A549 treated with Mapracorat at 1 μM for 4 hours (cell line): Measurements from ENCODE around the gene KATNA1. TPM values are rescaled to one million over a fixed set of nuclear protein-coding genes. Genes with fewer than 3 reads are reported as not detected.

Experiments
- total RNA-seq: library from RNA; stranded (reverse); fragments of 200-300 nt; extraction: Qiagen RNA extraction; gene quantifications from 5 replicates; pipeline ENCODE4 v1.2.3, GENCODE V29; 2022

Gene KATNA1
- total RNA-seq, result 9.8 to 12.5 TPM (median 11.6 TPM) in 5 replicates

DNA sequence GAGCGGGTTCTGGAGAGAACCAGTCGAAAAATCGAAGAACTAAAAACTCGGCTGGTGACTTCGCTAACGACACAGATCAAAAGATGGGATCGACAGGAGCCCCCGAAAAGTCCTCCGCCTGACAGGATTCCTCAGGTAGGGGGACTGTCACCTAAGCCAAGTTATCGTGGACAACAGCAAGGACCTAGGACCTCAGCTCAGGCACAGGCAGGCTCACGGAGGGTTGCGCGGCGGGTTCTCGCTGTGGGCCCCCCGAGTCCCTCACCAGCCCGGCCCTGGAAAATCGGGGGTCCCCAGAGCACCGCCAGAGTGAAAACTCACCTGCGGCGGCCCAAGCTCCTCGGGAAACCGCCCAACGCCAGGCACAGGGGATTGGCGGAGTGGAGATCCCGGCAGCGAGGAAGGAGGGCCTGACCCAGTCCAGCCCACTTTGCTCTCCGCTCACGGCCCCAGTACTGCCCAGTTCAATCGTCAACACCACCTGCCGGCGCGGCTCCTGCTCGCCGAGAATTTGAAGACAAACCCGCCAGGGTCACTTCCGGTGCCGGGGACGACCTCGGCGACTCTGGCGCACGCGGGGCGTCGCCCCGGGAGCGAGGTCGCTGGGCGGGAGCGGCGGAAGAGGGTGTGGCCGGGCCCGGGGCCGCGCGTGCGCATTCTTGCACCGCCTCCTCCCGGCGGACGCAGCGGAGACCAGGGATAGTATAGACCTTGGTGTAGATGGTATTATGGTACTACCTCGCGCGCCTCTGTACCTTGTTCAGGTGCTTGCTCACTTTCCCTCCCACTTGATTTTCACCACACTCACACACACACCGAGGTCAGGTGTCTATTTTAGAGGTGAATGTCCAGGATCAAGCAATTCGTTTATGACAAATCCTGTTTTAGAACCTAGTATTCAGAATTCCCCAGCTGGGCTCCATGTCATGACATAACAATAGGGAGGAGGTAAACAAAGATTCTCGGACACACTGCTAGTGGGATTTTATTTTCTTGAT is at the start of gene KATNA1:
KATNA1 (minus strand) TSS at position 567 of the 998 bp plus-strand sequence. CDS start 10,167 bp downstream, outside the sequence.

DNA sequence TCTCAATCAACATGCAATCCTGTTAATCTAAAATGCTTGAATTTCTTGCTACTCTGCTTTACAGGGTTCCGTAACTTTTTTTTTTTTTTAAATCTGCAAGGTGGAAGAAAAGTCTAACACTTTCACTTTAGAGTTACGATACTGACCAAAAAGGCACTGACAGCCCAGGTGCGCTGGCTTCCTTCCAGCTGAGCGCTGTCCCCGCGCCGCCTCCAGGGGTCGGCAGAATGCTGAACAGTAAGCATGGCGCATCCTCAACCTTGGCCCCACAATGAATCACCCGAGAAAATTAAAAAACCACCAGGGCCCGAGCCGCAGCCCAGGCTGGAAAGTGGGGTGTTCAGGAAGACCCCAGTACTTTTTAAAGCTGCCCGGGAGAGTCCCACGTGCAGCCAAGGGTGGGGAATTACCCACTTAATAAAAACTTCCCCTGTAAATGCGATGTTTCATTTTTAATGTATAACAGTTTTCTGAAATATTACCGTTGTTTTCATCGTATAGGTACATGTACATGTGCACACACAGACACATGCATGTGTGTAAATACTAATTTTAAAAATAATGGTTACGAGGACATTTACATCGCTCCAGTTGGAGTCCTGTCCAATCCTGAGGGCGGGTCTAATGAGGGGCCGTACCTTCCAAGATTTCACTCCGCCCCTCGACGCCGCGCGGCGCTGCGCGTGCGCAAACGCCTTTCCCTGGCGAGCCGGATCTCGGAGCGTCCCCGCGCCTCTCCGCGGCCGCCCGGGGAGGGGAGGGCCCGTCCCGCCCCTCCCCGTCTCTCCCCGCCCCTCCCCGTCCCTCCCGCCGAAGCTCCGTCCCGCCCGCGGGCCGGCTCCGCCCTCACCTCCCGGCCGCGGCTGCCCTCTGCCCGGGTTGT is 82.7 kb downstream of the KATNA1 start, which contains the start of gene GINM1:
GINM1 (plus strand) TSS at position 849 of the 883 bp plus-strand sequence. CDS start 40 bp downstream, outside the sequence.

DNA sequence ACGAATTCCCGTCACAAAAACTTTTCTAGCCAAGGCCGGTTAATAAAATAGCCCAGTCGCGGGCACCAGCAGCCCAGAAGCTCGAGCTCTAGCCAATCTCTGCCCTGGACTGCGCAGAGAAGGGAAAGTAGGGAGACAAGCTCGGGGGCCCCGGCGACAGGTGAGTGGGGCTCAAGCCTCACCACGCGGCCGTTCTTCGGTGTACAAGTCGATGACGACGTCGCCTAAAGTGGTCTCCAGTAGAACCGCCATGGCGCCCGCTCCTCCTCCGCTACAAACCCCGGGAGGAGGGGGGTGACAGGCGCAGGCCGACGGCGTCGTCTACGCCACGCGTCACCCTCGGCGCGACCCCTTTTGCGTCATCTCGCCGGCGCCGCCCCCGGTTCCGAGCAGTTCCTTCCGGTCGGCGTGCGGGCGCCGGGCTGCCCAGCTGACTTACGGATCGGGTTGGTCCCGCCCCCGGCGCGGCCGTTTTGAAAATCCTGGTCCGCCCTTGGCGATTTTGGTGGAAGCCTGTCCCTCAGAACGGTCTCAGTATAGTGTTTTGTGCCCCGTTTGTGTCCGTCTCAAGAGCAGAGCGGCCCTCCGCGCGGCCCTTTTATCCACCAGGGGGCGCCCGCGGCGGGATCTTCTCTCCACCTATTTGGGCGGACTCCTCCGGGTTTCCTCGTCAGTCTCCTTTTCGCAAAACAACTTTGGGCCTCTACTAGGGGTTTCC is 102.6 kb downstream of the KATNA1 start, which contains the start of gene PPIL4:
PPIL4 (minus strand) TSS at position 290 of the 718 bp plus-strand sequence; CDS start at position 252, 38 bp downstream.

Other genes starting within 250 kb of the KATNA1 start
- gene SUMO4, start 248.5 kb downstream of the KATNA1 start, total RNA-seq, result not detected in 5 replicates
- gene ZC3H12D, start 163.7 kb downstream of the KATNA1 start, total RNA-seq, result 0.02 to 0.12 TPM (median 0.06 TPM) in 4 of 5 replicates, not detected in the other
- gene PPIL4, start 102.7 kb downstream of the KATNA1 start, total RNA-seq, result 10.7 to 18.6 TPM (median 13.3 TPM) in 5 replicates
- gene GINM1, start 82.3 kb downstream of the KATNA1 start, total RNA-seq, result 24.2 to 31.0 TPM (median 26.6 TPM) in 5 replicates
- gene LATS1, start 69.4 kb upstream of the KATNA1 start, total RNA-seq, result 5.8 to 9.1 TPM (median 7.6 TPM) in 5 replicates
- gene NUP43, start 97.8 kb upstream of the KATNA1 start, total RNA-seq, result 12.3 to 15.6 TPM (median 14.4 TPM) in 5 replicates
- gene PCMT1, start 101.0 kb upstream of the KATNA1 start, total RNA-seq, result 85.4 to 103 TPM (median 86.9 TPM) in 5 replicates
- 26.8 to 39.2 TPM (median 36.5 TPM) in 5 replicates for gene LRP11, start 215.6 kb upstream of the KATNA1 start, total RNA-seq
- gene RAET1E, start 249.4 kb upstream of the KATNA1 start, total RNA-seq, result 1.8 to 3.5 TPM (median 3.1 TPM) in 5 replicates